Measurements from ENCODE around the gene TMEM54. TPM values are rescaled to one million over a fixed set of nuclear protein-coding genes. Genes with fewer than 3 reads are reported as not detected.

Gene TMEM54
- total RNA-seq, 1 experiment from 2014 or later: 61.5 TPM

DNA sequence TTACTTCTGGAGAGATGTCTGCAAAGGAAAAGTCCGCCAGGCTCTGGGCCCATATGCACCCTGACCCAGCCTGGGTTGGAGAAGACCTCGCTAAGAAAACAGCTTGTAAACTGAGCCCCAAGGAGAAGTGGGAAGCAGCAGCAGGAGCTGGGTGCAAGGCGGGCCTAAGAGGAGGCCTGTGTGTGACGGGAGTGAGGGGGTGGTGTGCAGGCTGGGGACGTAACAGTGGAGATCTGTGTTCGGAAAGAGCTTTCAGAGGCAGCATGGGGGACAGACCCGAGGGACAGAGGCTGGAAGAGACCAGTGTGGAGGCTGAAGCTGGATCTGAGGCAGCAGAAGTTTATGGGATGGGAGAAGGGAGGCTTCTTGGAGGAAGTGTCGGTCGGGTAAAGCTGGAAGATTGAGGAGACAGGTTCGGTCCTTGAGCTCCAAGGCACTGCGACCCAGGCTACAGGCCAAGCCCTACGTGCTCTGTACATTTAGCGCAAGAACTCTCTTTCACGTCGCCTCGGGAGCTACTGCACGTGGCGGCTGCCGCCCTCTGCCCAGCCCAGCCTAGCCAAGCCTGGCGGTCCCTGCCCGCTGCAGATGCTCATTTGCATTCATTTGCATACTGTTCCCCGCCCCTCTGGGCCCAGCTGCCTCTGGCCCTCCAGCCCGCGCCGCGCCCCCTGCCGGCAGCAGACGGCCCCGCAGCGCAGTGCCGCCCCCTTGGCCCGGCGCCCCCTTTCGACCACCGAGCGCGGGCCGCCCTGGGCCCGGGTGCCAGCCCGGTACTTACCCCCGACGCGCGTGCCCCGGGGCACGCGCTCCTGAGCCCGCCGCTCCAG lies 8.6 kb downstream of the TMEM54 start:
- H3K4me1 ChIP-seq (ENCODE audit: control insufficient read depth, insufficient read depth, low read length): peaks cover 4% of the 10 kb centered on the region; the same call in 1 of the 2 replicates
- ATAC-seq (peak; percentile 72), DNase-seq (ENCODE audit: low read depth, low spot score) (no peak)
- intact Hi-C loops (cut with micrococcal nuclease; ENCODE audit: unreplicated experiment) (no loop called here), in situ Hi-C loops (cut with HindIII; ENCODE audit: low pct_unique_long_range_greater_than_20kb, low sequenced_read_pairs) (no loop called here)
- H3K4me3 ChIP-seq (ENCODE audit: low read depth in 2 of 2, low read length in 2 of 2): peak overlapping the region; percentile 41 to 58
- no peaks in the 10 kb centered on the region for H3K9me3 ChIP-seq (ENCODE audit: control insufficient read depth, insufficient read depth, low read depth, low read length)
- no peak overlapping the region for H3K27ac ChIP-seq (ENCODE audit: low read length)
- ChIA-PET CTCF (interaction anchor here (0.6 to 1.1 kb wide), 4 partner anchors 11 to 138 kb away, joined by 3 to 4 read pairs (median 3); no protein-coding TSS in a partner anchor), POLR2A (no interaction called here)
- H3K27me3 ChIP-seq (ENCODE audit: control insufficient read depth, insufficient read depth, low read length): no peaks in the 10 kb centered on the region; the same call in 1 of the 2 replicates
- H3K36me3 ChIP-seq (ENCODE audit: control insufficient read depth, insufficient read depth, low read length): no peaks in the 10 kb centered on the region
- no peak for TF ChIP-seq SIN3A (IDR thresholded peaks at IDR 0.05; ENCODE audit: borderline replicate concordance, insufficient read depth, low read depth, low read length)
- no peak for TF ChIP-seq POLR2AphosphoS5 (IDR thresholded peaks at IDR 0.05; ENCODE audit: low read depth, low read length)
- no peak for TF ChIP-seq REST (IDR thresholded peaks at IDR 0.05; ENCODE audit: insufficient read depth in 1 of 2, low read depth in 2 of 2, low read length in 1 of 2)
- no peak for TF ChIP-seq TCF7L2 (IDR thresholded peaks at IDR 0.05; ENCODE audit: low read depth, low read length)
- peak; percentile 95 for TF ChIP-seq CTCF (IDR thresholded peaks at IDR 0.05)
- no TSS peak for BruUV-seq (replicated peaks)

GRCh38 chr1:32891630-32892029 lies 9.6 kb downstream of the TMEM54 start:
- Histone ChIP-seq H3K9me3 (ENCODE audit: control insufficient read depth, insufficient read depth, low read depth, low read length) (no peaks in the 10 kb centered on the region), H3K27ac (ENCODE audit: low read length) (no peak overlapping the region), H3K36me3 (ENCODE audit: control insufficient read depth, insufficient read depth, low read length) (no peaks in the 10 kb centered on the region), H3K4me1 (ENCODE audit: control insufficient read depth, insufficient read depth, low read length) (peaks cover 6% of the 10 kb centered on the region; the same call in 1 of the 2 replicates), H3K4me3 (ENCODE audit: low read depth in 2 of 2, low read length in 2 of 2) (no peak overlapping the region), H3K27me3 (ENCODE audit: control insufficient read depth, insufficient read depth, low read length) (no peaks in the 10 kb centered on the region; the same call in 1 of the 2 replicates)
- CTCF ChIA-PET: interaction anchor here (0.6 to 1.1 kb wide), 2 partner anchors 10 to 99 kb away, joined by 3 to 14 read pairs; no protein-coding TSS in a partner anchor
- in situ Hi-C loops (cut with HindIII; ENCODE audit: low pct_unique_long_range_greater_than_20kb, low sequenced_read_pairs) (no loop called here), intact Hi-C loops (cut with micrococcal nuclease; ENCODE audit: unreplicated experiment) (no loop called here)
- TF ChIP-seq TCF7L2 (IDR thresholded peaks at IDR 0.05; ENCODE audit: low read depth, low read length) (no peak), CTCF (IDR thresholded peaks at IDR 0.05) (no peak), POLR2AphosphoS5 (IDR thresholded peaks at IDR 0.05; ENCODE audit: low read depth, low read length) (no peak), REST (IDR thresholded peaks at IDR 0.05; ENCODE audit: insufficient read depth in 1 of 2, low read depth in 2 of 2, low read length in 1 of 2) (no peak), SIN3A (IDR thresholded peaks at IDR 0.05; ENCODE audit: borderline replicate concordance, insufficient read depth, low read depth, low read length) (no peak)
- DNase-seq (ENCODE audit: low read depth, low spot score): no peak
- POLR2A ChIA-PET: interaction anchor here (0.6 kb wide), 1 partner anchor 10 kb away, joined by 6 read pairs; no protein-coding TSS in a partner anchor
- no TSS peak for BruUV-seq (replicated peaks)
- no peak for ATAC-seq

All from Panc1 (cell line).